Measurements from ENCODE around the gene DLX5. TPM values are rescaled to one million over a fixed set of nuclear protein-coding genes. Genes with fewer than 3 reads are reported as not detected.

The DLX5 gene
- total RNA-seq, 4 donors from 2014 or later = 0.54 to 1.5 (median 0.67) TPM; not detected in 1

- intact Hi-C loops (cut with DNase I) = no loop called here
- DNase-seq = no peak
- Histone ChIP-seq H3K27me3 (peaks cover 43% of the 10 kb centered on the region), H3K4me1 (no peaks in the 10 kb centered on the region), H3K27ac (no peak overlapping the region), H3K36me3 (no peaks in the 10 kb centered on the region), H3K9me3 (no peaks in the 10 kb centered on the region), H3K4me3 (replicated peaks in 1 of 3) (no peak overlapping the region)
- TF ChIP-seq POLR2A (IDR thresholded peaks at IDR 0.05) = no peak
- TF ChIP-seq CTCF (IDR thresholded peaks at IDR 0.05) = no peak
- 2 to 5% methylated on average over 28 to 29 of the region's 32 CpGs for WGBS, 2 donors
Observed at GRCh38 chr7:96996111-96996957, 28.3 kb downstream of the DLX5 start.

- H3K4me1 ChIP-seq = no peaks in the 10 kb centered on the region
- no peaks in the 10 kb centered on the region for H3K9me3 ChIP-seq
- 7 to 12% methylated on average over 6 of the region's 6 CpGs for WGBS, 2 donors
- H3K27ac ChIP-seq = no peak overlapping the region
- no peak for TF ChIP-seq POLR2A (IDR thresholded peaks at IDR 0.05)
- TF ChIP-seq CTCF (IDR thresholded peaks at IDR 0.05) = no peak
- H3K4me3 ChIP-seq (replicated peaks in 1 of 3) = no peak overlapping the region
- no peaks in the 10 kb centered on the region for H3K36me3 ChIP-seq
- peaks cover 50% of the 10 kb centered on the region for H3K27me3 ChIP-seq
- DNase-seq = no peak
- intact Hi-C loops (cut with DNase I) = no loop called here
Observed at GRCh38 chr7:96995406-96996110, 29.1 kb downstream of the DLX5 start.

GRCh38 chr7:96993980-96994379 is 30.7 kb downstream of the DLX5 start:
- no peaks in the 10 kb centered on the region for H3K36me3 ChIP-seq
- 31 to 44% methylated on average over 1 of the region's 1 CpG for WGBS, 2 donors
- H3K4me1 ChIP-seq = no peaks in the 10 kb centered on the region
- H3K27ac ChIP-seq = no peak overlapping the region
- intact Hi-C loops (cut with DNase I) = no loop called here
- no peak overlapping the region for H3K4me3 ChIP-seq (replicated peaks in 1 of 3)
- TF ChIP-seq POLR2A (IDR thresholded peaks at IDR 0.05) (no peak), CTCF (IDR thresholded peaks at IDR 0.05) (no peak)
- H3K27me3 ChIP-seq = peaks cover 59% of the 10 kb centered on the region
- no peaks in the 10 kb centered on the region for H3K9me3 ChIP-seq
- no peak for DNase-seq

- 11 to 16% methylated on average over 27 of the region's 27 CpGs for WGBS, 2 donors
- Histone ChIP-seq H3K9me3 (no peaks in the 10 kb centered on the region), H3K36me3 (no peaks in the 10 kb centered on the region), H3K4me3 (replicated peaks in 1 of 3) (no peak overlapping the region), H3K27ac (no peak overlapping the region), H3K4me1 (no peaks in the 10 kb centered on the region), H3K27me3 (peaks cover 57% of the 10 kb centered on the region)
- no peak for TF ChIP-seq CTCF (IDR thresholded peaks at IDR 0.05)
- TF ChIP-seq POLR2A (IDR thresholded peaks at IDR 0.05) = no peak
- DNase-seq = no peak
- intact Hi-C loops (cut with DNase I) = no loop called here
Observed at GRCh38 chr7:96993094-96993865, 31.4 kb downstream of the DLX5 start.
